ENCODE data around the gene ZFPL1. TPM values are rescaled to one million over a fixed set of nuclear protein-coding genes. Genes with fewer than 3 reads are reported as not detected.
A peak's percentile ranks its signal among the peaks of the same experiment; 100 is the strongest.

The ZFPL1 gene
- total RNA-seq, 1 experiment from 2014 or later, result 50.8 TPM

DNA sequence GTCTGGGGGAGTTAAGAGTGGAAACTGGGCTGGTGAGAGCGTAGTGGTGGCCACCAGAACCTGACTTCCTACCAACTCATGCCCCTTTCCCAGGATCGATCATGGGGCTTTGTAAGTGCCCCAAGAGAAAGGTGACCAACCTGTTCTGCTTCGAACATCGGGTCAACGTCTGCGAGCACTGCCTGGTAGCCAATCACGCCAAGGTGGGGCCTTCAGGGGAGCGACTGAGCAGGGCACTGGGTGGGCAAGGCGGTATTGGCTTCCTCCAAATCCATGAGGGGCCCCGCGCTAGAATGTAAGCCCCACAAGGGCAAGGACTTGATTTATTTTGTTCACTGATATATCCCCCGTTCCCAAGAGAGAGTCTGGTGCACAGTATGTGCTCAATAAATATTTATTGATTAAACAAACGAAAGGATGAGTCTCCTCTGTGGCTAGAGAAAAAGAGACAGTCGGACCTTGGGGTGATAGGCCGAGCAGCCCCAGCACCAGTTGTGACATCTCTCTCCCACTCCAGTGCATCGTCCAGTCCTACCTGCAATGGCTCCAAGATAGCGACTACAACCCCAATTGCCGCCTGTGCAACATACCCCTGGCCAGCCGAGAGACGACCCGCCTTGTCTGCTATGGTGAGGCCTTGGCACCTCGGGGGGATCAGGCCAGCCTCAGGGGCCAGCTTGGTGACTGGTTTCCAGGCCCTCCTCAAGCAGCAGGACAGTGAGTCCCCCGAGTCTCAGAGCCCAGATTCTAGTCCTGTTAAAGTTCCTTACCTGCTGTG lies 765 bp downstream of the ZFPL1 start:
- BruUV-seq (replicated peaks), result TSS peak; percentile 41
- Mint-ChIP-seq H3K36me3 (ENCODE audit: insufficient read depth, unreplicated experiment) (peaks cover 36% of the 10 kb centered on the region), H3K4me1 (ENCODE audit: insufficient read depth, unreplicated experiment) (peaks cover 22% of the 10 kb centered on the region), H3K4me3 (ENCODE audit: unreplicated experiment) (peak overlapping the region; percentile 99), H3K9me3 (ENCODE audit: unreplicated experiment) (no peaks in the 10 kb centered on the region), H3K27me3 (ENCODE audit: insufficient read depth, unreplicated experiment) (no peaks in the 10 kb centered on the region), H3K27ac (ENCODE audit: low read depth, unreplicated experiment) (peak overlapping the region; percentile 99)
- CTCF ChIA-PET, result interaction anchor here (0.5 to 2.1 kb wide), 5 partner anchors 13 to 198 kb away, joined by 3 to 8 read pairs (median 3); no protein-coding TSS in a partner anchor
- DNase-seq (ENCODE audit: unreplicated experiment), result no peak
- intact Hi-C loops (cut with micrococcal nuclease), result loop anchor here (5.0 kb wide), 2 partner anchors 42 to 57 kb away; partner anchors contain the start of genes SAC3D1 and SNX15
- TF ChIP-seq CTCF (IDR thresholded peaks at IDR 0.05; ENCODE audit: unreplicated experiment), result no peak
- POLR2A ChIA-PET, result interaction anchor here (0.7 to 2.4 kb wide), 6 partner anchors 11 to 50 kb away, joined by 3 to 28 read pairs (median 4); partner anchors contain the start of genes SAC3D1, SYVN1, TM7SF2 and VPS51

DNA sequence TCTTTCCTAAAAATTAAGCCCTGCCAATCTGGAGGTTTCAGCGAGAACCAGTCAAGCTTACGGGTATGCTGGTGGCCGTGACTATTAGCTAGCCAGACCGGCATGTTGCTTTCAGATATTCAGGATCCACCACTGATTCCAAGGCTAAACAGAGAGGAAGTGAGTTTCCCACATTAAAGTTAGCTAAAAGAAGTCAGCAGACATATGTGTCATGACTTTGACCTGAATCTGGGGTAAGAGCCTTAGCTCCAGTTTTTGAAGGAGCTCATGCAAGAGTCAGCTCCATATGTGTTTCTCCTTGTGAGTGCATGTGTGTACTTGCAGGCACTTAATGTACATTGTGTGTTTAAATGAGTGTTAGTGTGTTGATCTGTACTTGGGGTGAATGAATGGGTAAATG lies 1.4 kb downstream of the ZFPL1 start:
- Mint-ChIP-seq H3K27me3 (ENCODE audit: insufficient read depth, unreplicated experiment) (no peaks in the 10 kb centered on the region), H3K4me1 (ENCODE audit: insufficient read depth, unreplicated experiment) (peaks cover 22% of the 10 kb centered on the region), H3K9me3 (ENCODE audit: unreplicated experiment) (no peaks in the 10 kb centered on the region), H3K27ac (ENCODE audit: low read depth, unreplicated experiment) (peak overlapping the region; percentile 99), H3K4me3 (ENCODE audit: unreplicated experiment) (peak overlapping the region; percentile 99), H3K36me3 (ENCODE audit: insufficient read depth, unreplicated experiment) (peaks cover 36% of the 10 kb centered on the region)
- no peak for DNase-seq (ENCODE audit: unreplicated experiment)
- BruUV-seq (replicated peaks), result no TSS peak
- ChIA-PET POLR2A (interaction anchor here (0.7 to 2.4 kb wide), 6 partner anchors 10 to 50 kb away, joined by 3 to 28 read pairs (median 4); partner anchors contain the start of genes SAC3D1, SYVN1, TM7SF2 and VPS51), CTCF (interaction anchor here (0.5 to 2.1 kb wide), 6 partner anchors 12 to 199 kb away, joined by 3 to 8 read pairs (median 3); no protein-coding TSS in a partner anchor)
- intact Hi-C loops (cut with micrococcal nuclease), result no loop called here
- TF ChIP-seq CTCF (IDR thresholded peaks at IDR 0.05; ENCODE audit: unreplicated experiment), result no peak

- no peak for TF ChIP-seq CTCF (IDR thresholded peaks at IDR 0.05; ENCODE audit: unreplicated experiment)
- no peak for DNase-seq (ENCODE audit: unreplicated experiment)
- CTCF ChIA-PET, result interaction anchor here (0.6 to 2.1 kb wide), 2 partner anchors 8 to 24 kb away, joined by 3 to 8 read pairs; no protein-coding TSS in a partner anchor
- H3K9me3 Mint-ChIP-seq (ENCODE audit: unreplicated experiment), result no peaks in the 10 kb centered on the region
- POLR2A ChIA-PET, result interaction anchor here (2.4 kb wide), 1 partner anchor 9 kb away, joined by 28 read pairs; the partner anchor contains the start of gene VPS51
- peak overlapping the region; percentile 21 for H3K4me3 Mint-ChIP-seq (ENCODE audit: unreplicated experiment)
- no peaks in the 10 kb centered on the region for H3K27me3 Mint-ChIP-seq (ENCODE audit: insufficient read depth, unreplicated experiment)
- H3K27ac Mint-ChIP-seq (ENCODE audit: low read depth, unreplicated experiment), result no peak overlapping the region
- peaks cover 16% of the 10 kb centered on the region for H3K4me1 Mint-ChIP-seq (ENCODE audit: insufficient read depth, unreplicated experiment)
- BruUV-seq (replicated peaks), result no TSS peak
- H3K36me3 Mint-ChIP-seq (ENCODE audit: insufficient read depth, unreplicated experiment), result peaks cover 36% of the 10 kb centered on the region
- intact Hi-C loops (cut with micrococcal nuclease), result no loop called here
Observed at GRCh38 chr11:65086809-65087208, 2.8 kb downstream of the ZFPL1 start.

- CTCF ChIA-PET, result no interaction called here
- H3K9me3 Mint-ChIP-seq (ENCODE audit: unreplicated experiment), result no peaks in the 10 kb centered on the region
- peaks cover 36% of the 10 kb centered on the region for H3K36me3 Mint-ChIP-seq (ENCODE audit: insufficient read depth, unreplicated experiment)
- H3K4me1 Mint-ChIP-seq (ENCODE audit: insufficient read depth, unreplicated experiment), result peaks cover 16% of the 10 kb centered on the region
- no peak for TF ChIP-seq CTCF (IDR thresholded peaks at IDR 0.05; ENCODE audit: unreplicated experiment)
- no peak for DNase-seq (ENCODE audit: unreplicated experiment)
- no peak overlapping the region for H3K27ac Mint-ChIP-seq (ENCODE audit: low read depth, unreplicated experiment)
- POLR2A ChIA-PET, result no interaction called here
- BruUV-seq (replicated peaks), result no TSS peak
- H3K27me3 Mint-ChIP-seq (ENCODE audit: insufficient read depth, unreplicated experiment), result no peaks in the 10 kb centered on the region
- intact Hi-C loops (cut with micrococcal nuclease), result no loop called here
- no peak overlapping the region for H3K4me3 Mint-ChIP-seq (ENCODE audit: unreplicated experiment)
Observed at GRCh38 chr11:65087216-65087615, 3.2 kb downstream of the ZFPL1 start.

All from MCF 10A (cell line).